AG10803 (cell line): ENCODE measurements around the gene CRYAB.

Experiments
- DNase-seq: peaks from one replicate; pipeline ENCODE4 v3.0.0; 2010; ENCODE audit warnings: low read depth
- H3K4me3 ChIP-seq: 2 replicates; pipeline ENCODE4 v1.5.1; 2011; ENCODE audit warnings: mild to moderate bottlenecking, low read length, control low read depth
- TF ChIP-seq, protein P1 (sequence below): conservative IDR thresholded peaks from 2 replicates; pipeline ENCODE4 v1.5.1; 2011; ENCODE audit warnings: mild to moderate bottlenecking, low read length, control low read depth, inconsistent platforms

Gene CRYAB

DNA sequence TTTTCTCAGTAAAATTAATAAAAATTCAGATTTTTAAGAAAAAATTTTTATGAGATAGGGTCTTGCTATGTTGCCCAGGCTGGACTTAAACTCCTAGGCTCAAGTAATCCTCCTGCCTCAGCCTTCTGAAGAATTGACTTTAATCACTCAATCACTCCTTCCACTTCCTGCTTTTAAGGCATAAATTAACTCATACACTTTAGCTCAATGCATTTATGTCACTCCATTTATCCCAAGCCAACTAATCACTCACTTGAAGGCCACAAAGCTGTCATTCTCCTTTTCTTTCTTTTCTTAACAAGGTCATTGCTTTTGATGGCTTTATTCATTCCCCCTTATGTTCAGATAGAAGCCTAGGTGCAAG lies 41.1 kb downstream of the CRYAB start:
- TF ChIP-seq, protein P1, sequence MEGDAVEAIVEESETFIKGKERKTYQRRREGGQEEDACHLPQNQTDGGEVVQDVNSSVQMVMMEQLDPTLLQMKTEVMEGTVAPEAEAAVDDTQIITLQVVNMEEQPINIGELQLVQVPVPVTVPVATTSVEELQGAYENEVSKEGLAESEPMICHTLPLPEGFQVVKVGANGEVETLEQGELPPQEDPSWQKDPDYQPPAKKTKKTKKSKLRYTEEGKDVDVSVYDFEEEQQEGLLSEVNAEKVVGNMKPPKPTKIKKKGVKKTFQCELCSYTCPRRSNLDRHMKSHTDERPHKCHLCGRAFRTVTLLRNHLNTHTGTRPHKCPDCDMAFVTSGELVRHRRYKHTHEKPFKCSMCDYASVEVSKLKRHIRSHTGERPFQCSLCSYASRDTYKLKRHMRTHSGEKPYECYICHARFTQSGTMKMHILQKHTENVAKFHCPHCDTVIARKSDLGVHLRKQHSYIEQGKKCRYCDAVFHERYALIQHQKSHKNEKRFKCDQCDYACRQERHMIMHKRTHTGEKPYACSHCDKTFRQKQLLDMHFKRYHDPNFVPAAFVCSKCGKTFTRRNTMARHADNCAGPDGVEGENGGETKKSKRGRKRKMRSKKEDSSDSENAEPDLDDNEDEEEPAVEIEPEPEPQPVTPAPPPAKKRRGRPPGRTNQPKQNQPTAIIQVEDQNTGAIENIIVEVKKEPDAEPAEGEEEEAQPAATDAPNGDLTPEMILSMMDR, result no peak
- DNase-seq, result no peak

DNA sequence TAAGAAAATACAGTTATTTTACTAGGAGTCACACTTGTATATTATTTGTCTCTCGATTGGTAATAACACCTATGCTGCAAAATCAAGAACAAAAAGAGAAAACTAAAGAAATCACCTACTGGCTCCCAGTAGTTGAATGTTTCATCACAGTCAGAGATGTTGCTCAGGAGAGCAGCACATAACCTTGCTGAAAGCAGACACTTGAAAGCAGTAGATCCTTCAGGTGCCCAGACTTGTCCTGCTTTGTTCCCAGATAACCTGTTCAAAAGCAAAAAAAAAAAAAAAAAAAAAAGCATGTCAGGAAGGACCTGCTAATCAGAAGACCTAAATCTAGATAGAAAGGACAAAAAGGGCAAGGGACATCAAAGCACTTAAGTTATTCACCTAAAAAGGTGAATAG lies 41.5 kb downstream of the CRYAB start:
- peak overlapping the region; percentile 90 for H3K4me3 ChIP-seq
- TF ChIP-seq, protein P1, result no peak
- DNase-seq, result no peak

More for the DNA sequence above, 41.1 kb downstream of the CRYAB start:
- peak overlapping the region; percentile 90 for H3K4me3 ChIP-seq

DNA sequence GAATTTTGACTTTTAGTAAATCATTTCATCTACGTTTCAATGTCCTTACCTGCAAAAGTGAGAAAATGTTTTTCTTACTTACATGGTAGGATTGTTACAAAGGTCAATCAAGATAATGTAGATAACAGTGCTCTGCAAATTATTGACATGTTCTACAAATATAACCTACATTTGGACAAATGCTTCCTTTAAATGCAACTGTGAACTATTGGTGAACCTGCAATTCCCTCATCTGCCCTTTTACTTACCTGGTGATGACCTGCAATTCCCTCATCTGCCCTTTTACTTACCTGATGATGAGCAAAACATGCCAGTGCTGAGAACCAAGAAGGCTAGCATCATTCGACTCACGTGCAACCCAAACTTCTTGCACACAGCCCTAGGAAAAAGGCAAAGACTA lies 51.3 kb downstream of the CRYAB start:
- no peak overlapping the region for H3K4me3 ChIP-seq
- DNase-seq, result no peak
- TF ChIP-seq, protein P1, result no peak
